H1 (cell line): ENCODE measurements around the gene POU3F2.

ENCODE experiments used
- GABPA ChIP-seq: IDR thresholded peaks from 2 replicates; pipeline ENCODE4 v1.6.1; 2011; ENCODE audit warnings: mild to moderate bottlenecking, low read length, moderate library complexity, borderline replicate concordance; ENCODE audit not compliant: insufficient read depth
- POLR2AphosphoS5 ChIP-seq: IDR thresholded peaks from 2 replicates; pipeline ENCODE4 v1.6.1; 2011; ENCODE audit warnings: low read depth, low read length
- TF ChIP-seq, protein P1 (sequence below), 3 experiments: IDR thresholded peaks; 1 replicate in 2 of 3; 2 replicates in 1 of 3; pipeline versions ENCODE4 v1.5.1 to v1.6.1; 2011; ENCODE audit warnings: low read length in 3 of 3, mild to moderate bottlenecking in 3 of 3, inconsistent platforms in 2 of 3, low read depth in 1 of 3, moderate library complexity in 1 of 3; ENCODE audit not compliant: insufficient read depth in 1 of 3; ENCODE audit errors: control extremely low read depth in 1 of 3

DNA sequence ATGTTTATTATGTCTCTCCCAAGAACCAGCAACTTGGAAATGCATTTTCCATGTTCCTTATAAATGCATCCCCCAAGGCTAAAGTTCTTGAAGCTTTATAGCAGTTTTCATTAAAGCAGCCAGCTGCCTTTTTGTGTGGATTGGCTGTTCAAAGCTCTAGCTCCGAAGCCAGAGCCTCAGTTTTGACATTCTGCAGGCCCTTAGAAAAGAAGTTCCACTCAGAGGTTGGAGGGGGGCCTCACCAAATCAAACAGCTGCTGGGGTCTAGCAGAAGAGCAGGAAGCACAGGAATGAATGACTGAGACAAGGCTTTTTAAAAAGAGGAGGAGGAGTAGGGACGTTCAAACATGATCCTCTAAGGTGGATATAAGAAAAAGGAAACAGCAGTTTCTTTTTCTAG is 4.2 kb upstream of the POU3F2 start:
- TF ChIP-seq POLR2AphosphoS5 (no peak), GABPA (no peak)
- TF ChIP-seq, protein P1, sequence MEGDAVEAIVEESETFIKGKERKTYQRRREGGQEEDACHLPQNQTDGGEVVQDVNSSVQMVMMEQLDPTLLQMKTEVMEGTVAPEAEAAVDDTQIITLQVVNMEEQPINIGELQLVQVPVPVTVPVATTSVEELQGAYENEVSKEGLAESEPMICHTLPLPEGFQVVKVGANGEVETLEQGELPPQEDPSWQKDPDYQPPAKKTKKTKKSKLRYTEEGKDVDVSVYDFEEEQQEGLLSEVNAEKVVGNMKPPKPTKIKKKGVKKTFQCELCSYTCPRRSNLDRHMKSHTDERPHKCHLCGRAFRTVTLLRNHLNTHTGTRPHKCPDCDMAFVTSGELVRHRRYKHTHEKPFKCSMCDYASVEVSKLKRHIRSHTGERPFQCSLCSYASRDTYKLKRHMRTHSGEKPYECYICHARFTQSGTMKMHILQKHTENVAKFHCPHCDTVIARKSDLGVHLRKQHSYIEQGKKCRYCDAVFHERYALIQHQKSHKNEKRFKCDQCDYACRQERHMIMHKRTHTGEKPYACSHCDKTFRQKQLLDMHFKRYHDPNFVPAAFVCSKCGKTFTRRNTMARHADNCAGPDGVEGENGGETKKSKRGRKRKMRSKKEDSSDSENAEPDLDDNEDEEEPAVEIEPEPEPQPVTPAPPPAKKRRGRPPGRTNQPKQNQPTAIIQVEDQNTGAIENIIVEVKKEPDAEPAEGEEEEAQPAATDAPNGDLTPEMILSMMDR (IDR thresholded peaks at IDR 0.05; ENCODE audit: control extremely low read depth in 1 of 3, insufficient read depth in 1 of 3, low read depth in 1 of 3, low read length in 3 of 3) = no peak
